Activated T-helper 1 cell treated with anti-CD3 and anti-CD28 coated beads, Interleukin-12 subunit alpha, Interleukin-12 subunit beta, Interleukin-2, Interleukin-4 antibody, amounts not matched to agents 30 ng/mL and 10 ng/mL and 1 ng/mL, durations not matched to agents 14 hours and 24 hours and 36 hours (primary cell): ENCODE measurements around the gene FAM222A. TPM values are rescaled to one million over a fixed set of nuclear protein-coding genes. Genes with fewer than 3 reads are reported as not detected.

ENCODE experiments used
- DNase-seq: peaks from one replicate; pipeline ENCODE4 v3.0.0; 2021; ENCODE audit warnings: low spot score
- H3K27ac Mint-ChIP-seq: one replicate; pipeline ENCODE4 v1.8.0; 2021; ENCODE audit warnings: mild to moderate bottlenecking, mixed read lengths
- H3K27me3 Mint-ChIP-seq: one replicate; pipeline ENCODE4 v1.8.0; 2022; ENCODE audit warnings: mild to moderate bottlenecking, moderate library complexity, mixed read lengths; ENCODE audit not compliant: insufficient read depth
- H3K36me3 Mint-ChIP-seq: one replicate; pipeline ENCODE4 v1.8.0; 2021; ENCODE audit warnings: low read depth, mixed read lengths
- H3K4me1 Mint-ChIP-seq: one replicate; pipeline ENCODE4 v1.8.0; 2021; ENCODE audit warnings: low read depth, mixed read lengths
- H3K4me3 Mint-ChIP-seq: one replicate; pipeline ENCODE4 v1.8.0; 2021; ENCODE audit warnings: mild to moderate bottlenecking, moderate library complexity, mixed read lengths
- H3K9me3 Mint-ChIP-seq: one replicate; pipeline ENCODE4 v1.8.0; 2021; ENCODE audit warnings: mixed read lengths
- intact Hi-C: fragments of 100-400 bp; cut with micrococcal nuclease; formaldehyde crosslinking; loops from one replicate; pipeline ENCODE4 v1.15.1; 2024
- total RNA-seq: library from RNA; stranded (reverse); gene quantifications from 2 replicates; pipeline ENCODE4 v1.2.3, GENCODE V29; 2022

The FAM222A gene
- total RNA-seq, 1 donor from 2014 or later, result 2.4 TPM

- intact Hi-C loops, result no loop called here
- Mint-ChIP-seq H3K4me3 (no peak overlapping the region), H3K9me3 (peaks cover 19% of the 10 kb centered on the region), H3K27ac (no peak overlapping the region), H3K36me3 (no peaks in the 10 kb centered on the region), H3K4me1 (no peaks in the 10 kb centered on the region), H3K27me3 (no peaks in the 10 kb centered on the region)
- no peak for DNase-seq
These were observed 46.7 kb downstream of the FAM222A start for GRCh38 chr12:109760031-109760929.

DNA sequence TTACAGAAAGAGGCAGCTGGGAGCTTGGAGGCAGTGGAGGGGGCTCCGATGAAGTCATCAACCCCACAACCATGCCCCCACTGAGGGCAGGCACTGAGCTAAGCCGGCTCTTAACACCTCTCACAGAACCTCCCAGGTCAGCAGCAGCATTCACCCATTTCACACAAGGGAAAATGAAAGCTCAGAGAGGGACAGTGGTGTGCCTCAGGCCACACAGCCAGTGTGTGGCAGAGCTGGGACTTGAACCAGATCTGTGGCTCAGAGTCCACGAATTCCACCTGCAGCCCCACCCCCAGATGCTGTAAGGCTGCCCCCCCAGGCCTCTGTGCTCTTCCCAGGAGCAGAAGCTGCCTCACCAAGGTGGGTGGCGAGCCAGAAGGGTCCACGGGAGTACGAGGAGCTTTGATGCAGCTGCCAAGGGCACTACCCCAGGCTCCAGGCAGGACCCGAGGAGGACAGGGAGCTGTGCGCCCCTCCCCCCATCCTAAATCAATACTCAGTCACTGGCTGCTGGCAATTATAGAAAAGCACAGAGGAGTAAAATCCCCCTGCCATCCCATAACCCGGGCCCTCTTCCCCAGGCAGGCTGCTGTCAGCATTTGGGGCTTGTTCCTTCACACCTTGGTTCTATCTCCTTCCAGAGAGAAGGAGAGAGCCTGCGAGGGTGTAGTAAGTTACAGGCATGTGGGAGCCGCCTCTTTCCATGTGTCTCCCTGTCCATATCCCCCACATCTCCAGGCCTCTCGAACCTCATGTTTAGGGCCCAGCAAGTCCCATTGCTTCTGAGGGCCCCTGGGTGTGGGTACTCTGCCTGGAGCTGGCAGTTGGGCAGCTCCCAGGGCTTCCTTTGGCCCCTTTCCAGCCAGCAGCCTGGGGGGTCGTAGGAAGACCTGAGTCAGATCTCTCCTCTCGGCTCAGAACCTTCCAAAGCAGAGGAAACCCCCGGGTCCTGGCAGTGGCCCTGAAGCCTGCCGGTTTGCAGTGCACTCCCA lies 47.6 kb downstream of the FAM222A start:
- H3K9me3 Mint-ChIP-seq, result peaks cover 17% of the 10 kb centered on the region
- no peak for DNase-seq
- H3K36me3 Mint-ChIP-seq, result no peaks in the 10 kb centered on the region
- H3K4me1 Mint-ChIP-seq, result no peaks in the 10 kb centered on the region
- no peak overlapping the region for H3K27ac Mint-ChIP-seq
- H3K27me3 Mint-ChIP-seq, result no peaks in the 10 kb centered on the region
- no peak overlapping the region for H3K4me3 Mint-ChIP-seq
- intact Hi-C loops, result no loop called here

DNA sequence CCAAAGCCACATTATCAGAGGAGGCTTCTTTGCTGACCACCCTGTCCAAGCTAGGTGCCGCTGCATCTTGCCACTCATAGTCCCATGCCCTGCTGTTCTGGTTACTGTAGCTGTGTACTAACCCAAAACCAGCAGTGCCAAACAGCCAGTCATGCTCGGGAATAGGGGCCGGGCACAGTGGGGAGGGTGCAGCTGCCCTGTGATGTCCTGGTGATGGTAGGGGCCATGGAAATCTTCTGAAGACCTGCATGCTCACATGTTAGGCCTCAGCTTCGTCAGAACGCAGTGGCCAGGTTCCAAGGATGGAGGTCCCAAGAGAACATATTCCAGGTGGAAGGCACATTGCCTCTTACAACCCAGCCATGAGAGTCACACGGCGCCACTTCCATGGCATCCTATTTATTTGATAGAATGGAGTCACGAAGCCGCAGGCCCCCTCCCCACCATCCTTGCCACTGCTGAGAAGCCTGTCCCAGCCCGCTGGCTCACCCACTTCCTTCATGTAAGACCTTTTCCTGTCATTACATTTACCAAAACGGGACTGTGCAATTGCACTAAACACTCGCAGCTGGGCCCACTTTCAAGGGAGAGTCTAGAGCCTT lies 48.5 kb downstream of the FAM222A start:
- no peak overlapping the region for H3K27ac Mint-ChIP-seq
- no peaks in the 10 kb centered on the region for H3K4me1 Mint-ChIP-seq
- H3K9me3 Mint-ChIP-seq, result peaks cover 8% of the 10 kb centered on the region
- no peaks in the 10 kb centered on the region for H3K27me3 Mint-ChIP-seq
- no peaks in the 10 kb centered on the region for H3K36me3 Mint-ChIP-seq
- H3K4me3 Mint-ChIP-seq, result no peak overlapping the region
- no peak for DNase-seq
- intact Hi-C loops, result no loop called here

DNA sequence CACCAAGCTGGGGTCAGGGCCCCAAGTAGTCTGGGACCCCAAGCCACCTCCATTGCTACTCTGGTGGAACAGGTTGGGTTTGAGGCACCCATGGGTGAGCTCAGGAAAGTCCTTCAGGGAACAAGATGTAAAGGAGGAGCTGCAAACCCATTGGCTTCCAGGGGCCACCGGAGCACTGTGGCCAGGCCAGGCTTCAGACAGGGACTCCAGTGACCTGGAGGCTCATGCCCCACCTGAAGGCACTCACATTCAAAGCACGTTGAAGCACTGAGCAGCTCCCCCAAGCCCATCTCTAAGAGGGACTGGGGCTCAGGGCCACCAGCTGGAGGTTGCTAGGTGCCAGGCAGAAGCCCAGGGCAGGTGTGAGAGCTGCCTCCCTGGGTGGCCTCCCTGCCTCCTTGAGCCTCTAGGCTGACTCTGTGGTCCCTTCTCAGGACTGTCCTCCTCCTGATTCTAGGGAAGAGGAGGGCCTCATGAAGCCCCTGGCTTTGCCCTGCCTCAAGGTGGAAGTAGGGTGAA lies 49.1 kb downstream of the FAM222A start:
- no peak for DNase-seq
- Mint-ChIP-seq H3K9me3 (peaks cover 5% of the 10 kb centered on the region), H3K27me3 (no peaks in the 10 kb centered on the region), H3K4me3 (no peak overlapping the region), H3K4me1 (no peaks in the 10 kb centered on the region), H3K36me3 (no peaks in the 10 kb centered on the region), H3K27ac (no peak overlapping the region)
- intact Hi-C loops, result no loop called here

DNA sequence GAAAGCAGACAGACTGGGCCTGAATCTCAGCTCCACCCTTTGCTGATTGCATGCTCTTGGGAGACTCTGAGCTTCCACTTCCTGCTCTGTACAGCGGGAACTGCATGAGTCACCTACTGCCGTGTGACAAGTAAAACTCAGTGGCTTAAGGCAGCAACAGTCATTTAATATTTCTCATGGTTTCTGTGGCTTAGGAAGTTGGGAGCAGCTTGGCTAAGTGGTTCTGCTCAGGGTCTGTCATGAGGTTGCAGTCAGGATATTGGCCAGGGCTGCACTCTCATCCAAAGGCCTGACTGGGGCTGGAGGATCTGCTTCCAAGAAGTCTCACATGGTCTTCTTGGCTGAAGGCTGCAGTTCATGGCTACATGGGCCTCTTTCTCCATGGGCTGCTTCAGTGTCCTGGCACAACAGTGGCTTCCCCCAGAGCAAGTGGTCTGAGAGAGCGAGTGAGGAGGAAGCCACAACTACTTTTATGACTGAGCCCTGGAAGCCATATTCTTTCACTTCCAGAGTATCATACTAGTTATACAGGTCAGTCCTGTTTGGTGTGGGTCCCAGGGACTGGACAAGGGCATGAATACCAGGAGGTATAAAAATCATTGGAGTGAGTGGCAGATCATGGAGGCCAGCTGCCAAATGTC lies 49.7 kb downstream of the FAM222A start:
- Mint-ChIP-seq H3K9me3 (peaks cover 5% of the 10 kb centered on the region), H3K4me3 (no peak overlapping the region), H3K27me3 (no peaks in the 10 kb centered on the region), H3K4me1 (no peaks in the 10 kb centered on the region), H3K36me3 (no peaks in the 10 kb centered on the region), H3K27ac (no peak overlapping the region)
- no peak for DNase-seq
- intact Hi-C loops, result no loop called here

GRCh38 chr12:109764123-109764522 lies 50.5 kb downstream of the FAM222A start:
- H3K4me3 Mint-ChIP-seq, result no peak overlapping the region

DNA sequence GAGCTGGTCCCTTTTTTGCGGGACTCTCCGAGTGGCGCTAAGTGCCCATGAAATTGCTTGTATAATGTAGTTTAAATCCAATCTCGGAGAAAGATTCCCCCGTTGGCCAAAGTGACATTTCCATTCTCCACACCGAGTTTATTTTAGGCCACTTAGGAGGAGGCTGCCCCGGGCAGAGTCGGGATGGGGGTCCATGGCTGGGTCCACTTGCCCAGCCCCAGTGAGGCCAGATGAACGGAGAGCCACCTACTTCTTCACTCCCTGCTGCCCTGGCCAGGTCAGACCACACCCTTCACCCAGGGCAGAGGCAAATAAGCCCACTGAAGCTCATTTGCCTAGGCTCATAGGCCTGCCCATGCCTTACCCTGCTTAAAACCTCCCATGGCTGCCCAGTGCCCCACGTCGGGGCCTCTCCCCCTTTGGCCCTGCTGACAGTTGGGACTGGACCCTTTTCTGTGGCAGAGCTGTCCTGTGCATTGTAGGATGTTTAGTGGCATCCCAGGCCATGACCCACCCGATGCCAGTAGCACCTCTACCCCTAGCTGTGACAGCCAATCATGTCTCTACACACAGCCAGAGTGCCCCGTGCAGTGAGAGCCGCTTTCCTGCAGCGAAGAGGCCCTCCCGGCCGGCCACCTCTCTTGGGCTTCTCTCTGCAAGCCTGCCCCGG lies 51.3 kb downstream of the FAM222A start:
- Mint-ChIP-seq H3K9me3 (peaks cover 5% of the 10 kb centered on the region), H3K4me1 (no peaks in the 10 kb centered on the region), H3K27ac (no peak overlapping the region), H3K27me3 (no peaks in the 10 kb centered on the region), H3K36me3 (no peaks in the 10 kb centered on the region), H3K4me3 (no peak overlapping the region)
- no peak for DNase-seq
- intact Hi-C loops, result no loop called here

More at GRCh38 chr12:109764123-109764522, 50.5 kb downstream of the FAM222A start:
- H3K4me1 Mint-ChIP-seq, result no peaks in the 10 kb centered on the region
- DNase-seq, result no peak
- intact Hi-C loops, result no loop called here
- no peaks in the 10 kb centered on the region for H3K27me3 Mint-ChIP-seq
- H3K36me3 Mint-ChIP-seq, result no peaks in the 10 kb centered on the region
- H3K27ac Mint-ChIP-seq, result no peak overlapping the region
- H3K9me3 Mint-ChIP-seq, result peaks cover 5% of the 10 kb centered on the region

GRCh38 chr12:109765446-109765810 lies 51.8 kb downstream of the FAM222A start:
- intact Hi-C loops, result no loop called here
- no peak overlapping the region for H3K27ac Mint-ChIP-seq
- no peaks in the 10 kb centered on the region for H3K36me3 Mint-ChIP-seq
- DNase-seq, result no peak
- peaks cover 5% of the 10 kb centered on the region for H3K9me3 Mint-ChIP-seq
- H3K27me3 Mint-ChIP-seq, result no peaks in the 10 kb centered on the region
- H3K4me3 Mint-ChIP-seq, result no peak overlapping the region
- no peaks in the 10 kb centered on the region for H3K4me1 Mint-ChIP-seq

GRCh38 chr12:109766251-109766778 lies 52.7 kb downstream of the FAM222A start:
- Mint-ChIP-seq H3K9me3 (peaks cover 5% of the 10 kb centered on the region), H3K36me3 (no peaks in the 10 kb centered on the region), H3K4me1 (no peaks in the 10 kb centered on the region), H3K4me3 (no peak overlapping the region), H3K27me3 (peaks cover 2% of the 10 kb centered on the region), H3K27ac (no peak overlapping the region)
- intact Hi-C loops, result no loop called here
- no peak for DNase-seq

- H3K27me3 Mint-ChIP-seq, result peaks cover 3% of the 10 kb centered on the region
- intact Hi-C loops, result no loop called here
- H3K9me3 Mint-ChIP-seq, result peaks cover 5% of the 10 kb centered on the region
- no peak for DNase-seq
- H3K4me3 Mint-ChIP-seq, result no peak overlapping the region
- H3K36me3 Mint-ChIP-seq, result no peaks in the 10 kb centered on the region
- no peak overlapping the region for H3K27ac Mint-ChIP-seq
- no peaks in the 10 kb centered on the region for H3K4me1 Mint-ChIP-seq
These were observed 53.8 kb downstream of the FAM222A start for GRCh38 chr12:109767456-109767855.

DNA sequence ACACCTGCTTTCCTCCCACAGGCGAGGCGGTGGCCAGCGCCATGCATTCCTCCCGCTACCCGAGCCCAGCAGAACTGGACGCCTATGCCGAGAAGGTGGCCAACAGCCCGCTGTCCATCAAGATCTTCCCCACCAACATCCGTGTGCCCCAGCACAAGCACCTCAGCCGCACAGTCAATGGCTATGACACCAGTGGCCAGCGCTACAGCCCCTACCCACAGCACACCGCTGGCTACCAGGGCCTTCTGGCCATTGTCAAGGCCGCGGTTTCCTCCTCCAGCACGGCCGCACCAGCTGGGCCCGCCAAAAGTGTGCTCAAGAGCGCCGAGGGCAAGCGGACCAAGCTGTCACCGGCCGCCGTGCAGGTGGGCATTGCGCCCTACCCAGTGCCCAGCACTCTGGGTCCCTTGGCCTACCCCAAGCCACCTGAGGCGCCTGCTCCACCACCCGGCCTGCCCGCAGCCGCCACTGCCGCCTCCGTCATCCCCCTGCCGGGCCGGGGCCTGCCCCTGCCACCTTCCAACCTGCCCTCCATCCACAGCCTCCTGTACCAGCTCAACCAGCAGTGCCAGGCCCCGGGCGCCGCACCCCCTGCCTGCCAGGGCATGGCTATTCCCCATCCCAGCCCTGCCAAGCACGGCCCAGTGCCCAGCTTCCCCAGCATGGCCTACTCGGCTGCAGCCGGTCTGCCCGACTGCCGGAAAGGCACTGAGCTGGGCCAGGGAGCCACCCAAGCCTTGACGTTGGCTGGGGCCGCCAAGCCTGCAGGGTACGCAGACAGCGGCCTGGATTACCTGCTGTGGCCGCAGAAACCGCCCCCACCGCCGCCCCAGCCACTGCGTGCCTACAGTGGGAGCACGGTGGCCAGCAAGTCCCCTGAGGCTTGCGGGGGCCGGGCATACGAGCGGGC lies 54.6 kb downstream of the FAM222A start:
- Mint-ChIP-seq H3K36me3 (no peaks in the 10 kb centered on the region), H3K9me3 (peaks cover 3% of the 10 kb centered on the region), H3K27me3 (peaks cover 3% of the 10 kb centered on the region), H3K4me3 (no peak overlapping the region), H3K4me1 (no peaks in the 10 kb centered on the region), H3K27ac (no peak overlapping the region)
- no peak for DNase-seq
- intact Hi-C loops, result no loop called here
